Inflammatory macrophage treated with lipopolysaccharide for 4 hours (primary cell): ENCODE results near the gene RHBDF1.
"Not testable (repeated sequence)": the region's sequence is repeated elsewhere in the genome, so short reads cannot be mapped to it uniquely, and the experiment has no call there.

Experiments used
- DNase-seq: peaks from one replicate; pipeline ENCODE4 v3.0.0-alpha.2; 2020

RHBDF1 gene

DNA sequence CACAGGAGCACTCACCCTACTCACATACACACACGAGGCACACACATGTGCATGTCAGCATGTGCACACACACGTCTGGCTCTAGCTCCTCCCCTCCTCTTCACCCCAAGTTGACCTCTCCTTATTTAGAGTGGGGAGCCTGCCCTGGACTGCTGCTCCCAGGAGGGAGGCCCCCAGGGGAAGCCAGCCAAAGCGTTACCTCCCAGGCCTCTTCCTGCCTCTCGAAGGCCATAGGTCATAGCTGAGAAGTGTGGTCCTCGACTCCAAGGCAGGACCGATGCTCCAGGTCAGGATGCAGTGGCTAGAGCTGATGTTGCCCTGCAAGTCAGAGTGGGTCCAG is 37.8 kb downstream of the RHBDF1 start:
- DNase-seq: no peak

DNA sequence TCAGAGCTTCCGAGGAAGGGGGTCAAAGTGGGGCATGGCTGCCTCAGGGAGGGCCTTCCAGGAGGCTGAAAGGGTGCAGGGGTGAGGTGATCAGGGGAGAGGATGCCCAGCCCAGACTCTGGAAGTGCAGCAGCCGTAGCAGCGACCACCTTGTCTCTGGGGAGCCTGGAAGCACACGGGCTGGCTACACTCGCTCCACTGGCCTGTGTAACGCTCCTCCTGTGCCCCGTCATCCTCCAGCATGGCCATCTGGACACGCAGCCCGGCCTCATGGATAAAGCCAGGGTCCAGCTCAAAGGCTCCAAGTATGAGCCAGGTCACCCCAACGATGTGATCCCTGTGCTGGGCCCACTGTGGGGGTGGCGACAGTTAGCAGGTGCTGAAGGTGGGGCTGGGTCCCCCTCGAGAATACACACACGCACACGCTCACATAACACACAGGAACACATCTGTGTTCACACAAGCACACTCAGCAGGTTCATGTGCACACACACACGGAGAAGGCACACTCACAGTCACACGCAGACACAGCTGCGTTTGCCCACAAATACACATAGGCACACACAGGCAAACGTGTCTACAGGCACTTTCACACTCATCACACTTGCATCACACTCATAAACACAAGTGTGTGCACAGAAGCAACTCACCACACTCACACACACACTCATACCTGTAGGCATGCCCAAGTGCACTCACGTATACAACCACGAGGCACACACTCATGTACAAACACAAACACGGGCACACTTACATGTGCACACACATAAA is 38.4 kb downstream of the RHBDF1 start:
- no peak for DNase-seq

DNA sequence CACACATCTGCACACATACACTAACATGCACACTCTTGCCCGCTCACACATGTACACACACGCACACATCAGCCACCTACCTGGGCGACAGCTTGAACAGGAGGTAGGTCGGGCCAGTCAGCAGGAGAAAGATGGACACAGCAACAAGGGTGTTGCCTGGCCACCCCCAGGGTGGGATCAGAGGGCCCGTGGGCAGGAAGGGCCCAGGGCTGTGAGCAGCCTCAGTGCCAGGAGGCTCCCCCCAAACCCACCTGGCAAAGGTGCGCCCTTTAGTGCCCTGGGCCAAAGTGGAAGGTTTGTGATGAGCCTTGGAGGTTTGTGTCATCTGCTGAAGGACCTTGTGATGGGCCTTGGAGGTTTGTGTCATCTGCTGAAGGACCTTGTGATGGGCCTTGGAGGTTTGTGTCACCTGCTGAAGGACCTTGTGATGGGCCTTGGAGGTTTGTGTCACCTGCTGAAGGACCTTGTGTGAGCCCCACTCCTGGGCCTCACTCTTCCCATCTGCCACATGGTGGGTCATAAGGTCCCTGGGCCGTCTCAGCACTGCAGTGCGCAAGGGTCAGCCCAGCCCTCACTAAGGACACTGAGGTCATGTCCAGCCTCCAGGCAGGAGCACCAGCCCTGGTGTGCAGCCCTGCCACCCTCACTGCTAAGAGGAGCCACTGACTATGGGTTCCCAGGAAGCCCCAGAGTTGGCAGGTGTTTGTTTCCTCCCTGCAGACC is 39.1 kb downstream of the RHBDF1 start:
- not testable (repeated sequence) for DNase-seq

DNA sequence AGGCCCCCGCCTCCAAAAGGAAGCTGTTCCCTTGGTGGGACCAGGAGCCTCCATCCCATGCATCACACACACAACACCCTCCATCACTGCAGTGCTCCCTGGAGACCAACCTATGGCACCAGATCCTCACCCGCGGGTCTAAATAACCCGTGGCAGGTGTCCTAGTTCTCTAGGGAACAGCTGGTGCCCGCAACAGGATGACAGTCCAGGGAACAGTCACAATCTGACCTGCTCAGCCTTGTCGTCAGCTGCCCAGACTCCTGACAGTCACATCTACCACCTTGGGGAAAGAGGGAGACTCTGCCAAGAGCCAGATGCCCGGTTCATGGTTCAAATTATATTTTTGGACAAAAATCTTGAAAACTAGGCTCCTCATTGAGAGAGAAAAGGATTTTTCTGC is 41.8 kb downstream of the RHBDF1 start:
- not testable (repeated sequence) for DNase-seq

DNA sequence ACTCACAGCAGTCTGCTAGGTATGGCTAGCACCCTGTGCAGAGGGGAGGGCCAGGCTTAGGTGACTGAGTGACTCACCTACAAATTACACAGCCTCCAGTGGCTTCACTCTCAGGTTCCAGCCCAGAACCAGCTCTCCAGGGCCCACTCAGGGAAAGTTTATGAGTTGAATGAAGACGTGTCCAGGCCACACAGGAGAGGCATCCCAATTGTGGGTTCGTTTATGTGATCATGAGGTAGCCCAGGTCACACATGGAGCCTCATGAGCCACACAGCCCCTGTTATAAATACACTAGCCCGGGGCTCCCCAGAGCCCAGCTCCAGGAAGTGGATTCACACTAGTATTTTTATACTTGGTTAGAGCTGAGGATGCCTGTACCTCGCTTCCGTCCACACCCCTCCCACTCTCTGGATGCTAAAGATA is 46.5 kb downstream of the RHBDF1 start:
- not testable (repeated sequence) for DNase-seq

DNA sequence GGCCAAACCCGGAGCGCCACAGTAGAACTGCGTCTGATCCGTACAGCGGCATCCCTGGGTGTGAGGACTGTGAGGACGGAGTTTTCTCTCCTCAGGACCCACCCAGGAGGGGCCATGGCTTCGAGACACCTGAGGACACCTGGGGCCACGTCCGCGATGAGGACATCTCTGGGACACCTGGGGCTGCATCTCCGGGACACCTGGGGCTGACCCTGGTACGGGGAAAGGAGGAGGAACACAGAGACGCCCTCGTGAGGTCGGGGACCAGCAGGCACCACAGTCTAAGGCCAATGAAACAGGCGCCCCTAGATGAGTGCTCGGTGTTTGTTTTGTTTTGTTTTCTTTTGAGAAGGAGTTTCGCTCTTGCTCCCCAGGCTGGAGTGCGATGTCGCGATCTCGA is 48.3 kb downstream of the RHBDF1 start:
- DNase-seq: not testable (repeated sequence)

DNA sequence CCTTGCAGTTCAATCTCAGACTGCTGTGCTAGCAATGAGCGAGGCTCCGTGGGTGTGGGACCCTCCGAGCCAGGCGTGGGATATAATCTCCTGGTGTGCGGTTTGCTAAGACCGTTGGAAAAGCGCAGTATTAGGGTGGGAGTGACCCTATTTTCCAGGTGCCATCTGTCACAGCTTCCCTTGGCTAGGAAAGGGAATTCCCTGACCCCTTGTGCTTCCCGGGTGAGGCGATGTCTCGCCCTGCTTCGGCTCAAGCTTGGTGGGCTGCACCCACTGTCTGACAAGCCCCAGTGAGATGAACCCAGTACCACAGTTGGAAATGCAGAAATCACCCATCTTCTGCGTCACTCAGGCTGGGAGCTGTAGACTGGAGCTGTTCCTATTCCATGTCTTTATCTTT is 51.5 kb downstream of the RHBDF1 start:
- not testable (repeated sequence) for DNase-seq

DNA sequence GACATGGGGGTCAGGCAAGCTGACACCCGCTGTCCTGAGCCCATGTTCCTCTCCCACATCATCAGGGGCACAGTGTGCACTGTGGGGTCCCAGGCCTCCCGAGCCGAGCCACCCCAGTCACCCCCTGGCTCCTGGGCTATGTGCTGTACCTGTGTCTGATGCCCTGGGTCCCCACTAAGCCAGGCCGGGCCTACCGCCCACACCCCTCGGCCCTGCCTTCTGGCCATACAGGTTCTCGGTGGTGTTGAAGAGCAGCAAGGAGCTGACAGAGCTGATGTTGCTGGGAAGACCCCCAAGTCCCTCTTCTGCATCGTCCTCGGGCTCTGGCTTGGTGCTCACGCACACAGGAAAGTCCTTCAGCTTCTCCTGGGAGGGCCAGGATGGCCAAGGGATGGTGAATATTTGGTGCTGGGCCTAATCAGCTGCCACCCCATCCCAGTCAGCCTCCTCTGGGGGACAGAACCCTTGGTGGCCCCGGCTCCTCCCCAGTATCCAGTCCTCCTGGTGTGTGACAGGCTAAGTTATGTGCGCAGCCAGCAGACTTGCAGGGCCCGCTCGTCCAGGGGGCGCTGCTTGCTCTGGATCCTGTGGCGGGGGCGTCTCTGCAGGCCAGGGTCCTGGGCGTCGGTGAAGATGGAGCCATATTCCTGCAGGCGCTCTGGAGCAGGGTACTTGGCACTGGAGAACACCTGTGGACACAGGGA is 55.2 kb downstream of the RHBDF1 start:
- not testable (repeated sequence) for DNase-seq

DNA sequence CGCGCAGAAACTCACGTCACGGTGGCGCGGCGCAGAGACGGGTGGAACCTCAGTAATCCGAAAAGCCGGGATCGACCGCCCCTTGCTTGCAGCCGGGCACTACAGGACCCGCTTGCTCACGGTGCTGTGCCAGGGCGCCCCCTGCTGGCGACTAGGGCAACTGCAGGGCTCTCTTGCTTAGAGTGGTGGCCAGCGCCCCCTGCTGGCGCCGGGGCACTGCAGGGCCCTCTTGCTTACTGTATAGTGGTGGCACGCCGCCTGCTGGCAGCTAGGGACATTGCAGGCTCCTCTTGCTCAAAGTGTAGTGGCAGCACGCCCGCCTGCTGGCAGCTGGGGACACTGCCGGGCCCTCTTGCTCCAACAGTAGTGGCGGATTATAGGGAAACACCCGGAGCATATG is 61.7 kb downstream of the RHBDF1 start:
- DNase-seq: not testable (repeated sequence)

DNA sequence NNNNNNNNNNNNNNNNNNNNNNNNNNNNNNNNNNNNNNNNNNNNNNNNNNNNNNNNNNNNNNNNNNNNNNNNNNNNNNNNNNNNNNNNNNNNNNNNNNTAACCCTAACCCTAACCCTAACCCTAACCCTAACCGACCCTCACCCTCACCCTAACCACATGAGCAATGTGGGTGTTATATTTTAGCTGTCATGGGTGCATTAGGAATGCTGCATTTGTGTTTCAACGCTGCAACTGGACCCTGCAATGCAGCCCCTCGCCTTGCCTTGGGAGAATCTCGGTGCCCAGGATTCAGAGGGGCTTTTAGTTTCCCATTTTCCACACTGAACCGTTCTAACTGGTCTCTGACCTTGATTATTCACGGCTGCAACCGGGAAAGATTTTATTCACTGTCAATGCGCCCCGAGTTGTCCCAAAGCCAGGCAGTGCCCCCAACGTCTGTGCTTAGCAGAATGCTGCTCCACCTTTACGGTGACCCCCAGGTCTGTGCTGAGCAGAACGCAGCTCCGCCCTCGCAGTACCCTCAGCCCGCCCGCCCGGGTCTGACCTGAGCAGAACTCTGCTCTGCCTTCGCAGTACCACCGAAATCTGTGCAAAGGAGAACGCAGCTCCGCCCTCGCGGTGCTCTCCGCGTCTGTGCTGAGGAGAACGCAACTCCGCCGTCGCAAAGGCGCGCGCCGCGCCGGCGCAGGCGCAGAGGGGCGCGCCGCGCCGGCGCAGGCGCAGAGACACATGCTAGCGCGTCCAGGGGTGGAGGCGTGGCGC is 62.3 kb downstream of the RHBDF1 start:
- DNase-seq: no peak
